Thoracic aorta (tissue), 2 donors: ENCODE measurements around the gene DUOX1. TPM values are rescaled to one million over a fixed set of nuclear protein-coding genes. Genes with fewer than 3 reads are reported as not detected.

ENCODE experiments used
- ATAC-seq: fragments of 150-250 bp; one replicate; pipeline ENCODE4 v1.8.0; 2017; ENCODE audit warnings: low read depth; ENCODE audit not compliant: insufficient number of reproducible peaks, low FRiP score
- DNase-seq: peaks from one replicate; pipeline ENCODE4 v3.0.0-alpha.2; 2020; ENCODE audit warnings: low spot score
- H3K27ac ChIP-seq, 2 donors: fragments of 200-600 bp; sonication (generic); 1 replicate in 1 of 2; 2 replicates in 1 of 2; pipeline ENCODE4 v1.5.1; 2016; ENCODE audit warnings: mild to moderate bottlenecking in 2 of 2, moderate library complexity in 2 of 2
- H3K27me3 ChIP-seq: fragments of 200-600 bp; sonication (generic); replicated peaks from 2 replicates; pipeline ENCODE4 v1.6.0; 2016; ENCODE audit warnings: mild to moderate bottlenecking; ENCODE audit not compliant: insufficient read depth
- H3K36me3 ChIP-seq: fragments of 200-600 bp; sonication (generic); one replicate; pipeline ENCODE4 v1.5.1; 2016
- H3K4me1 ChIP-seq, 2 donors: fragments of 200-600 bp; sonication (generic); 1 replicate in 1 of 2; 2 replicates in 1 of 2; pipeline versions ENCODE4 v1.5.1 to v1.6.0; 2016; ENCODE audit warnings: low read depth in 2 of 2, mild to moderate bottlenecking in 1 of 2; ENCODE audit not compliant: control insufficient read depth in 1 of 2
- H3K4me3 ChIP-seq: fragments of 200-600 bp; sonication (generic); 2 replicates; pipeline ENCODE4 v1.5.1; 2016; ENCODE audit warnings: mild to moderate bottlenecking
- H3K9me3 ChIP-seq: fragments of 200-600 bp; sonication (generic); 2 replicates; pipeline ENCODE4 v1.5.1; 2016
- total RNA-seq, 2 donors: library from RNA; depleted of rRNA; stranded (reverse); fragments of >200 nt; gene quantifications; one replicate each; pipeline versions ENCODE4 v1.1.0 to v1.2.3, GENCODE V29; 2016
- TF ChIP-seq, protein P1 (sequence below): fragments of 200-600 bp; sonication (generic); IDR thresholded peaks from one replicate; pipeline ENCODE4 v1.5.1; 2019; ENCODE audit warnings: antibody characterized with exemption

DUOX1 gene
- total RNA-seq, 2 donors from 2014 or later, result 0.56 to 0.68 TPM

GRCh38 chr15:45168286-45168685, 38.5 kb downstream of the DUOX1 start:
- H3K27ac ChIP-seq, result peak overlapping the region; percentile 97 to 98
- DNase-seq (no peak), ATAC-seq (no peak)
- no peaks in the 10 kb centered on the region for H3K27me3 ChIP-seq
- H3K4me3 ChIP-seq, result no peak overlapping the region
- H3K4me1 ChIP-seq, result peaks cover 0 to 25% of the 10 kb centered on the region in 2 donors
- TF ChIP-seq, protein P1, sequence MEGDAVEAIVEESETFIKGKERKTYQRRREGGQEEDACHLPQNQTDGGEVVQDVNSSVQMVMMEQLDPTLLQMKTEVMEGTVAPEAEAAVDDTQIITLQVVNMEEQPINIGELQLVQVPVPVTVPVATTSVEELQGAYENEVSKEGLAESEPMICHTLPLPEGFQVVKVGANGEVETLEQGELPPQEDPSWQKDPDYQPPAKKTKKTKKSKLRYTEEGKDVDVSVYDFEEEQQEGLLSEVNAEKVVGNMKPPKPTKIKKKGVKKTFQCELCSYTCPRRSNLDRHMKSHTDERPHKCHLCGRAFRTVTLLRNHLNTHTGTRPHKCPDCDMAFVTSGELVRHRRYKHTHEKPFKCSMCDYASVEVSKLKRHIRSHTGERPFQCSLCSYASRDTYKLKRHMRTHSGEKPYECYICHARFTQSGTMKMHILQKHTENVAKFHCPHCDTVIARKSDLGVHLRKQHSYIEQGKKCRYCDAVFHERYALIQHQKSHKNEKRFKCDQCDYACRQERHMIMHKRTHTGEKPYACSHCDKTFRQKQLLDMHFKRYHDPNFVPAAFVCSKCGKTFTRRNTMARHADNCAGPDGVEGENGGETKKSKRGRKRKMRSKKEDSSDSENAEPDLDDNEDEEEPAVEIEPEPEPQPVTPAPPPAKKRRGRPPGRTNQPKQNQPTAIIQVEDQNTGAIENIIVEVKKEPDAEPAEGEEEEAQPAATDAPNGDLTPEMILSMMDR, result no peak
- H3K9me3 ChIP-seq, result no peaks in the 10 kb centered on the region
- H3K36me3 ChIP-seq, result no peaks in the 10 kb centered on the region

DNA sequence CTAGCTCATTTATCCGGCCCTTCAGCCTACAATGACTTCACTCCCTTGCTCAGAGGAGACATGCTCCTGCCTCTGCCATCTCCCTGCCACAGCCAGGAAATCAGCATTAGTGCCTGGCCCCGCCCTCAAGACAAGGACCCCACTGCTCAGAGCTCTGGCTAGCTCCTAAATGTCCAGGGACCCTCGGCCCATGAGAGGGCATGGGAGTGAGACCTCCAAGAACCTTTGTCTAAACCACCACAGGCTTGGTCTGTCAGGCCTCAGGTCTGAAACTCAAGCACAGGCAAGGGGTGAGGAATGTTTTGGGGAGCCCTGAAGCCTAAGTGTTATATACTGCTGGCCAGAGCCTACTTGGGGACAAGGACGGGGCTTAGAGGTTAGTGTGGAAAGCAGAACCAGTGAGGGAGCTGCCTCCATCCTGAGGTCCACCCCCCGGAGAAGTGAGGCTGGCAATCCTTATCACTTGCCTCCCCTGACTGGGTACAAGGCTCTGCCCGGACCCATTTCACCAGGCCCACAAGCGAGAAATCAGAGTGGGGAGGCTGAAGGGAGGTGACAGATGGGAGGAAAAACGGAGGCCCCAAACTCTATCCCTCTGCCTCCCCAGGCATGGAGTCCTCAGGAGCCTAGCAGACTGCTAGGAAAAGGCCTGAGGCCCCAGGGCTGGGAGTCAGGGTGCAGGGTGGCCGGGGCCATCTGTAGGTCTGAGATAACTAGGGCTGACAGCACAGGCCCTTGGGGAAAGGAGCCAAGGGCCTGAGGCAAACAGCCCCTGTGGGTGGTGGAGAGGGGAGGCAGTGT, 39.2 kb downstream of the DUOX1 start:
- Histone ChIP-seq H3K4me3 (no peak overlapping the region), H3K36me3 (no peaks in the 10 kb centered on the region), H3K4me1 (peaks cover 0 to 23% of the 10 kb centered on the region in 2 donors), H3K9me3 (no peaks in the 10 kb centered on the region), H3K27me3 (no peaks in the 10 kb centered on the region), H3K27ac (peak overlapping the region; percentile 45 to 97)
- TF ChIP-seq, protein P1, result no peak
- ATAC-seq, result no peak
- no peak for DNase-seq

DNA sequence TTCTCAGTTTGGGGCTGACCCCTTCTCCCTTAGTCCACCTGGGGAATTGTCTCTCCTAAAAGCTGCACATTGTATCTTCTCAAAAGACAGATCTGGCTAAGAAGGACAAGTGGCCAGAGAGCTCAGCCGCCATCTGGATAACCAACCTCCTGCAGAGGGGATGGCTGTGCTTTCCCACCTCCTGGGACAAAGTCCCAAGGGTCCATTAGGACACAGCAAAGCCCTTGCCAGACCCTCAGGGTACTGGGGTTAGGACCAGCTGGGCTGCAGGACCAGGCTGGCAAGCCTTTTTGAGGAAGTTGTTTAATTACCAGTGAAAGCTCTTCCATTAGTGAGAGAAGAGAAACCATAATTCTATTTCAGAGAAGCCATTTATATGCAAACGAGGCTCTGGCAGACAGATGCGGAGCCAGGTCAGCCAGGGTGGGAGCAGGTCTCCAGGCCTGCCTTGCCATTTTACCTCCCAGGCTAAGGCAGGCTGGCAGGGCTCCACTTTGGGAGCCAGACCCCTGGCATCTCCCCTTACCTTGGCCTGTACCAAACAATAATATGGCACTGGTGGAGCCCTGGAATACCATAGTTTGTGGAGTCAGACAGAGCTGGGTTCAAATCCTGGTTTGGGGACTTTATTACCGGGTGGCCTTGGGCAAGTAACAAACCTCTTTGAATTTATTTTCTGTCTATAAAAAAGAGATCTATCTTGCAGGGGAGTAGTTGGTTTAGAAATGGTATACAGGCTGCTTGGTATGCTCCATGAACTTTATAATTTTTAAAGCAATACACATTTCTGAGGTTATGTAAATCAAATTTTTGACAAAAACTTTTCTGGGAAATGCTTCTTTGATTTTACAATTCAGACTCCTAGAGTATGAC, 40.0 kb downstream of the DUOX1 start:
- Histone ChIP-seq H3K4me1 (peaks cover 0 to 23% of the 10 kb centered on the region in 2 donors), H3K4me3 (no peak overlapping the region), H3K36me3 (no peaks in the 10 kb centered on the region), H3K27ac (peak overlapping the region in 1 of 2 donors; percentile 23), H3K9me3 (no peaks in the 10 kb centered on the region), H3K27me3 (no peaks in the 10 kb centered on the region)
- ATAC-seq (no peak), DNase-seq (no peak)
- TF ChIP-seq, protein P1, result no peak

GRCh38 chr15:45171912-45172311, 42.1 kb downstream of the DUOX1 start:
- ATAC-seq (no peak), DNase-seq (no peak)
- Histone ChIP-seq H3K36me3 (no peaks in the 10 kb centered on the region), H3K9me3 (no peaks in the 10 kb centered on the region), H3K27ac (no peak overlapping the region), H3K4me1 (peaks cover 0 to 11% of the 10 kb centered on the region in 2 donors), H3K4me3 (no peak overlapping the region), H3K27me3 (no peaks in the 10 kb centered on the region)
- TF ChIP-seq, protein P1, result no peak

DNA sequence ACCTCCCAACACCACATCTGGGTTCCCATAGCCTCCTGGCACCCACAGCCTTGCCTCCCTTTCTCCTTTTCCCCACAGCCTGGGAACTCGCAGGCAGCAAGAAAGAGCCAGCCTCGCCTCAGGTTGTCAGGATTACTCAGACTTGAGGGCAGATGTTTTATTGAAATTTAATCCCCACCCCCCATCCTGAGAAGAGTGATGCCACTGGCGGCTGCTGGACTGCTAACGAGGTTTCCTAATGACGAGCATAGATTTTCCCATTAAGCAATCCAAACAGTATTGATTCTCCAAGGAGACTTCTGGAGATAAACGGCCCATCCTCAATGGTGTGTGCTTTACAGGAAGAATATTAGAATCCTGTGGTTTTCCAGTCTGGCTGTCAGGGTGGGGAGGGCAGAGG, 44.3 kb downstream of the DUOX1 start:
- H3K4me3 ChIP-seq, result no peak overlapping the region
- no peaks in the 10 kb centered on the region for H3K27me3 ChIP-seq
- no peaks in the 10 kb centered on the region for H3K36me3 ChIP-seq
- H3K9me3 ChIP-seq, result no peaks in the 10 kb centered on the region
- TF ChIP-seq, protein P1, result no peak
- H3K27ac ChIP-seq, result no peak overlapping the region
- no peak for ATAC-seq
- DNase-seq, result no peak
- no peaks in the 10 kb centered on the region for H3K4me1 ChIP-seq
